Right atrium auricular region (tissue), 2 donors: ENCODE data around the gene RGS6. TPM values are rescaled to one million over a fixed set of nuclear protein-coding genes. Genes with fewer than 3 reads are reported as not detected.

Source experiments
- DNase-seq: peaks from one replicate; pipeline ENCODE4 v3.0.0-alpha.2; 2019; ENCODE audit warnings: low spot score
- H3K27ac ChIP-seq, 2 donors: fragments of 200-600 bp; sonication (generic); 1 replicate in 1 of 2; 2 replicates in 1 of 2; pipeline ENCODE4 v1.5.1; 2016 to 2019
- H3K27me3 ChIP-seq, 2 donors: fragments of 200-600 bp; sonication (generic); one replicate each; pipeline versions ENCODE4 v1.5.1 to v1.6.0; 2017 to 2019
- H3K36me3 ChIP-seq: fragments of 200-600 bp; sonication (generic); one replicate; pipeline ENCODE4 v1.5.1; 2016
- H3K4me1 ChIP-seq, 2 donors: fragments of 200-600 bp; sonication (generic); one replicate each; pipeline versions ENCODE4 v1.5.1 to v1.6.0; 2017 to 2019
- H3K4me3 ChIP-seq, 2 donors: fragments of 200-600 bp; sonication (generic); 1 replicate in 1 of 2; 2 replicates in 1 of 2; pipeline ENCODE4 v1.5.1; 2017 to 2019; ENCODE audit warnings: mild to moderate bottlenecking in 1 of 2, moderate library complexity in 1 of 2
- H3K9me3 ChIP-seq, 2 donors: fragments of 200-600 bp; sonication (generic); one replicate each; pipeline ENCODE4 v1.5.1; 2019
- CTCF ChIP-seq, 2 donors: fragments of 200-600 bp; sonication (generic); IDR thresholded peaks; one replicate each; pipeline ENCODE4 v1.5.1; 2019; ENCODE audit warnings: antibody characterized with exemption in 2 of 2
- total RNA-seq, 2 donors: library from RNA; depleted of rRNA; stranded (reverse); fragments of >200 nt; gene quantifications; one replicate each; pipeline ENCODE4 v1.1.0, GENCODE V29; 2016

Gene RGS6
- total RNA-seq, 2 donors from 2014 or later = 12.1 to 13.1 TPM

DNA sequence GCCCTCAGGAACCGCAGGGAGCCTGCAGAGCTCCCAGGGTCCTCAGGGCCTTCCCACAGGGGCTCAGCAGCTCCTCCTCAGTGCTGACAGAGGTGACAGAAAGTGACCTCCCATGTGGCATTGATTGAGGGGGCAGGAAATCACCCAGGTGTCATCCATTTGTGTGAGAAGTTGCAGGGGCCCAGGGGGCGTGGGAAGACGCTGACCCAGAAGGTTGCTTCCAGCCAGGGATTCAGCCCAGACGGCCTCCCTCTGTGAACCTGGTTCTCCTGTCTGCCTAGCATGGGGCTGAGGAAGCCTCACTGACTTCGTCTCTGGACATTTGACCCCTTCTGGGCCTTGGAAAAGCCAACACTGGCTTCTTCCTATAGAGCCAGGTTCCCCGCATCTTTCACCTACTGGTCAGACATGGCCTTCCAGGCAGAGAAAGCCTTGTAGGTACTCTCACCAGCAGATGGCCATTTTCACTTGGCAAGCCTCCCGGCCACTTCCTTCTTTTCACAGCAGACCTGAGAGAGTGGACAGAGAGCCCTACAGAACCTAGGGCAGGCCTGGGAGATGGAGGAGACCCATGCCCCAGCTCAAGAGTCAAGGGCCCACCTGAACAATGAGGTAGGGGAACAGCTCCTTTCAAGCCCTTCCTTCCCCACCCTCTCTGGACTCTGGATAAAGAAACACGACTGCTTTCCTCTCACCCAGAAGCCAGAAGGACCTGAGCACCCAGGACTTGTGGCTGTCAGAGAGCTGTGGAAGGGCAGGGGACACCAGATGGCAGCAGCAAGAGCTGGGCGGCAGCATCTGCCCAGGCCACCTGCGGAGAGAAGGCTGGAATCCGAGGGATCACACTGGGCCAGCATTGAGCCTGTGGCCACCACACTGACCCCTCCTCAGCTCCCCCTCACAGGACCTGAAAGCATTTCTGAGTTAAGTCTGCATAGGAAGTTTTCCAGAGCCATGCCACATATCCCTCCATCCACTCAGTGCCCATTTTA is 583.8 kb downstream of the RGS6 start:
- Histone ChIP-seq H3K27ac (no peak overlapping the region), H3K4me3 (no peak overlapping the region), H3K36me3 (no peaks in the 10 kb centered on the region), H3K27me3 (no peaks in the 10 kb centered on the region), H3K9me3 (no peaks in the 10 kb centered on the region), H3K4me1 (peaks cover 0 to 6% of the 10 kb centered on the region in 2 donors)
- DNase-seq = peak; percentile 50
- no peak for TF ChIP-seq CTCF (IDR thresholded peaks at IDR 0.05)

DNA sequence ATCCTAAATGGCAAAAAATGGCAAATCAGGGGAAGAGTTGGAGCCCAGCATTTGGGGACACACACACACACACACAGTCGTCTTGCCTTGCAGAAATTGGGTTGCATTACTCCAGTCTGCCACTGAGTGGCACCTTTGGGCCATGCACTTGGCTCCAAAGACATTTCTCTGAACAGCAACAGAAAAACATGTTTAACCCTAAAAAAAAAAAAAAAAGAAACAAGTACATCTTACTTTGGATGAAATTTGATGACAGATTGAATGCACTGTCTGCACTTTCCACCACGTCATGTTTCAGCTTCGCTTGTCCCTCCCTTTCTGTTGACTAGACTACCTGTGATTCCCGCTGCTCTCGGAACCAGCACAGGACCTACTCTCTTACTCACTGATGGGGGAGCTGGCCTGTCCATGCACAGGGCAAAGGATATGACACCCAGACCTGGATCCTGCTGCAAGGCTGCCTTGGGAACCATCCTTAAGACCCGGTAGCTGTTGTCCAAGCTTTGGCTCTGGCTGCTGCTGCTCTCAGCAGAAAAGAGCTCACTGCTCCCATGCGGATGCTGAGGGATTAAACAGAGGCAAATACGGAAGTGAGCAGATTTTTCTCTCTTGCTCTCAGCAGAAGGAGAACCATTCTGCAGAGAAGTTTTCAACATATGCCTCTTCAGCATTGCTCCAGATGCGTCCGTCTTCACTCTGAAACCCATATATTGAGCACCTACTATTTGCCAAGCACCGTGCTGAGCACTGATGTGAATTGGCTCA is 584.9 kb downstream of the RGS6 start:
- TF ChIP-seq CTCF (IDR thresholded peaks at IDR 0.05) = peak; percentile 69 to 94

GRCh38 chr14:72517736-72518135 is 585.5 kb downstream of the RGS6 start:
- Histone ChIP-seq H3K36me3 (no peaks in the 10 kb centered on the region), H3K27me3 (no peaks in the 10 kb centered on the region), H3K27ac (no peak overlapping the region), H3K4me3 (no peak overlapping the region), H3K9me3 (no peaks in the 10 kb centered on the region), H3K4me1 (peaks cover 0 to 6% of the 10 kb centered on the region in 2 donors)
- no peak for TF ChIP-seq CTCF (IDR thresholded peaks at IDR 0.05)
- no peak for DNase-seq

More for the DNA sequence above, 584.9 kb downstream of the RGS6 start:
- H3K9me3 ChIP-seq = no peaks in the 10 kb centered on the region
- H3K27ac ChIP-seq = no peak overlapping the region
- no peaks in the 10 kb centered on the region for H3K27me3 ChIP-seq
- H3K36me3 ChIP-seq = no peaks in the 10 kb centered on the region
- peaks cover 0 to 6% of the 10 kb centered on the region in 2 donors for H3K4me1 ChIP-seq
- DNase-seq = peak; percentile 72
- H3K4me3 ChIP-seq = no peak overlapping the region

DNA sequence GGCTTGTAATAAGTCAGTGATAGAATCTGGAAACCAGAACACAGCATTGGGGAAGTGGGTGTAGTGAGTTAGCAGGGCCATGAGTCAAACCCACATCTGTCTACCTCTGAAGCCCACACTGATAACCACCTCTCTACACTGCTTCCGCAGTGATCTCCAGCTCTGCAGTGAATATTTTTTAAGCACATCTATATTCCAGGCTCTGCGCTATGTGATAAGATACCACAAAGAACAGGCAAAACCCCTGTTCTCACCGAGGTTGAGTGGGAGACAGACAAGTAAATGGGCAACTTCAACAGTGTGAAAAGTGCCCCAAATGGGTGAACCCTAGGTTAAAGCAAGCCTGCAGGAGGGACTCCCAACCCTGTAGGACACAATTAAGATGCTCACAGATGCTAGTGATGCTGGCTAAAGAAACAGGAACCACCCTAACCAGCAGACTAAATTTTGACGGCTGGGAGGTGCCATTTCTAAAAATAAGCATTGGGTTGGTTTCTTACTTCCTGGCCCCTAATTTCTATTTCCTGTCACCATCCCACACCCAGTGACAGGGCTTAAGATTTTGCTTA is 586.7 kb downstream of the RGS6 start:
- peak; percentile 36 for DNase-seq
- no peaks in the 10 kb centered on the region for H3K27me3 ChIP-seq
- H3K36me3 ChIP-seq = no peaks in the 10 kb centered on the region
- H3K27ac ChIP-seq = no peak overlapping the region
- H3K4me1 ChIP-seq = peaks cover 0 to 6% of the 10 kb centered on the region in 2 donors
- H3K4me3 ChIP-seq = no peak overlapping the region
- H3K9me3 ChIP-seq = no peaks in the 10 kb centered on the region
- no peak for TF ChIP-seq CTCF (IDR thresholded peaks at IDR 0.05)

GRCh38 chr14:72519543-72519942 is 587.3 kb downstream of the RGS6 start:
- no peak for TF ChIP-seq CTCF (IDR thresholded peaks at IDR 0.05)
- Histone ChIP-seq H3K36me3 (no peaks in the 10 kb centered on the region), H3K4me1 (peaks cover 0 to 6% of the 10 kb centered on the region in 2 donors), H3K27me3 (no peaks in the 10 kb centered on the region), H3K9me3 (no peaks in the 10 kb centered on the region), H3K4me3 (no peak overlapping the region), H3K27ac (no peak overlapping the region)
- DNase-seq = no peak
